Urinary bladder (tissue), 4 donors: Measurements from ENCODE around the gene ANO10. TPM values are rescaled to one million over a fixed set of nuclear protein-coding genes. Genes with fewer than 3 reads are reported as not detected.

ENCODE experiments used
- DNase-seq: peaks from one replicate; pipeline ENCODE4 v3.0.0-alpha.2; 2015; ENCODE audit errors: extremely low spot score
- H3K27ac ChIP-seq: one replicate; pipeline ENCODE4 v1.5.1; 2013; ENCODE audit warnings: low read depth, mild to moderate bottlenecking, moderate library complexity
- H3K36me3 ChIP-seq: one replicate; pipeline ENCODE4 v1.6.1; 2013; ENCODE audit warnings: mild to moderate bottlenecking, moderate library complexity; ENCODE audit not compliant: insufficient read depth
- H3K4me1 ChIP-seq: one replicate; pipeline ENCODE4 v1.6.1; 2013; ENCODE audit warnings: mild to moderate bottlenecking, moderate library complexity; ENCODE audit not compliant: insufficient read depth
- H3K4me3 ChIP-seq: one replicate; pipeline ENCODE4 v1.5.1; 2013; ENCODE audit warnings: low read depth, low read length
- WGBS: extraction: QIAGEN DNeasy Blood & Tissue Kit; methylation state at CpG from one replicate; pipeline ENCODE4 v1.1.7; 2013; 5-methylcytosine and 5-hydroxymethylcytosine counted together
- polyA plus RNA-seq: library from polyadenylated mRNA; stranded (reverse); fragments of 200-250 nt; gene quantifications from one replicate; pipeline ENCODE4 v1.2.3, GENCODE V29; 2013
- total RNA-seq: library from RNA; depleted of rRNA; stranded (reverse); fragments of >200 nt; gene quantifications from one replicate; pipeline ENCODE4 v1.2.3, GENCODE V29; 2014
- donor health status: healthy with polysubstance abuse.
- donor health status: healthy.

ANO10 gene
- total and polyA plus RNA-seq, 2 donors, result 25.1 to 33.3 TPM

- no peak overlapping the region for H3K27ac ChIP-seq
- H3K4me1 ChIP-seq, result no peaks in the 10 kb centered on the region
- H3K4me3 ChIP-seq, result no peak overlapping the region
- 92% methylated on average over 3 of the region's 3 CpGs for WGBS
- DNase-seq, result no peak
- H3K36me3 ChIP-seq, result no peaks in the 10 kb centered on the region
Observed at GRCh38 chr3:43640681-43641080, 18.9 kb upstream of the ANO10 start.

- DNase-seq, result no peak
- no peak overlapping the region for H3K4me3 ChIP-seq
- no peak overlapping the region for H3K27ac ChIP-seq
- no peaks in the 10 kb centered on the region for H3K4me1 ChIP-seq
- no peaks in the 10 kb centered on the region for H3K36me3 ChIP-seq
- 62% methylated on average over 9 of the region's 9 CpGs for WGBS
Observed at GRCh38 chr3:43638594-43639447, 17.0 kb upstream of the ANO10 start.

GRCh38 chr3:43637702-43638101 lies 15.9 kb upstream of the ANO10 start:
- WGBS, result 82% methylated on average over 3 of the region's 3 CpGs
- H3K27ac ChIP-seq, result no peak overlapping the region
- H3K36me3 ChIP-seq, result no peaks in the 10 kb centered on the region
- no peaks in the 10 kb centered on the region for H3K4me1 ChIP-seq
- no peak overlapping the region for H3K4me3 ChIP-seq
- DNase-seq, result no peak

GRCh38 chr3:43632986-43633385 lies 11.2 kb upstream of the ANO10 start:
- 80% methylated on average over 7 of the region's 7 CpGs for WGBS
- no peaks in the 10 kb centered on the region for H3K4me1 ChIP-seq
- no peaks in the 10 kb centered on the region for H3K36me3 ChIP-seq
- H3K27ac ChIP-seq, result no peak overlapping the region
- no peak overlapping the region for H3K4me3 ChIP-seq
- no peak for DNase-seq

- Histone ChIP-seq H3K4me1 (no peaks in the 10 kb centered on the region), H3K27ac (no peak overlapping the region), H3K36me3 (no peaks in the 10 kb centered on the region), H3K4me3 (no peak overlapping the region)
- WGBS, result 91% methylated on average over 2 of the region's 2 CpGs
- no peak for DNase-seq
Observed at GRCh38 chr3:43632269-43632733, 10.5 kb upstream of the ANO10 start.

- WGBS, result 92% methylated on average over 1 of the region's 1 CpG
- Histone ChIP-seq H3K4me3 (no peak overlapping the region), H3K4me1 (no peaks in the 10 kb centered on the region), H3K27ac (no peak overlapping the region), H3K36me3 (no peaks in the 10 kb centered on the region)
- DNase-seq, result no peak
Observed at GRCh38 chr3:43629741-43630140, 7.9 kb upstream of the ANO10 start.

- DNase-seq, result no peak
- no peaks in the 10 kb centered on the region for H3K4me1 ChIP-seq
- no peak overlapping the region for H3K4me3 ChIP-seq
- no peaks in the 10 kb centered on the region for H3K36me3 ChIP-seq
- H3K27ac ChIP-seq, result no peak overlapping the region
Observed at GRCh38 chr3:43629257-43629656, 7.4 kb upstream of the ANO10 start.

- DNase-seq, result no peak
- no peaks in the 10 kb centered on the region for H3K36me3 ChIP-seq
- no peaks in the 10 kb centered on the region for H3K4me1 ChIP-seq
- no peak overlapping the region for H3K27ac ChIP-seq
- 83% methylated on average over 2 of the region's 2 CpGs for WGBS
- no peak overlapping the region for H3K4me3 ChIP-seq
Observed at GRCh38 chr3:43627360-43627759, 5.5 kb upstream of the ANO10 start.

GRCh38 chr3:43624619-43625305 lies 3.0 kb upstream of the ANO10 start:
- no peak overlapping the region for H3K27ac ChIP-seq
- no peak for DNase-seq
- 93% methylated on average over 6 of the region's 6 CpGs for WGBS

GRCh38 chr3:43620831-43621655 lies 768 bp downstream of the ANO10 start:
- DNase-seq, result peak; percentile 0
- Histone ChIP-seq H3K36me3 (no peaks in the 10 kb centered on the region), H3K4me1 (no peaks in the 10 kb centered on the region), H3K4me3 (peak overlapping the region; percentile 70), H3K27ac (peak overlapping the region; percentile 61)
- WGBS, result 6% methylated on average over 24 of the region's 24 CpGs

More at GRCh38 chr3:43624619-43625305, 3.0 kb upstream of the ANO10 start:
- Histone ChIP-seq H3K36me3 (no peaks in the 10 kb centered on the region), H3K4me1 (no peaks in the 10 kb centered on the region), H3K4me3 (no peak overlapping the region)

- no peaks in the 10 kb centered on the region for H3K36me3 ChIP-seq
- H3K4me1 ChIP-seq, result no peaks in the 10 kb centered on the region
- no peak overlapping the region for H3K4me3 ChIP-seq
- 91% methylated on average over 5 of the region's 5 CpGs for WGBS
- no peak overlapping the region for H3K27ac ChIP-seq
- no peak for DNase-seq
Observed at GRCh38 chr3:43619588-43619987, 2.2 kb downstream of the ANO10 start.

- Histone ChIP-seq H3K27ac (no peak overlapping the region), H3K4me3 (no peak overlapping the region), H3K4me1 (no peaks in the 10 kb centered on the region), H3K36me3 (no peaks in the 10 kb centered on the region)
- 91% methylated on average over 1 of the region's 1 CpG for WGBS
- DNase-seq, result no peak
Observed at GRCh38 chr3:43618142-43618541, 3.7 kb downstream of the ANO10 start.

GRCh38 chr3:43616034-43616433 lies 5.8 kb downstream of the ANO10 start:
- Histone ChIP-seq H3K27ac (no peak overlapping the region), H3K4me3 (no peak overlapping the region), H3K36me3 (no peaks in the 10 kb centered on the region), H3K4me1 (no peaks in the 10 kb centered on the region)
- DNase-seq, result no peak
- 88% methylated on average over 5 of the region's 5 CpGs for whole genome bisulfite sequencing
